PC-9 (cell line): ENCODE results near the gene TMEM134. TPM values are rescaled to one million over a fixed set of nuclear protein-coding genes. Genes with fewer than 3 reads are reported as not detected.

Experiments
- BruUV-seq: library from RNA; stranded (reverse); fragments of 400-500 nt; replicated peaks from 2 replicates; lab custom pipeline; 2021; lab: Mats Ljungman, UMichigan
- CTCF ChIA-PET: fragments of 300-600 bp; sonication (Branson Sonifier 250); formaldehyde crosslinking; loops from one replicate; lab custom pipeline; 2022; ENCODE audit warnings: antibody characterized with exemption; lab: Charles Lee
- POLR2A ChIA-PET: fragments of 300-600 bp; sonication (Branson Sonifier 250); formaldehyde crosslinking; loops from one replicate; lab custom pipeline; 2022; ENCODE audit warnings: antibody characterized with exemption; ENCODE audit not compliant: unreplicated experiment; lab: Charles Lee
- DNase-seq, 2 experiments: peaks; one replicate each; pipeline versions ENCODE4 v3.0.0 to v3.0.0-alpha.2; 2015 to 2022; ENCODE audit warnings: mixed read lengths in 1 of 2
- H2AFZ ChIP-seq: fragments of 200-600 bp; sonication (generic); 2 replicates; pipeline ENCODE4 v1.8.1; 2017; ENCODE audit warnings: antibody characterized with exemption
- H3F3A ChIP-seq: fragments of 200-600 bp; sonication (generic); 2 replicates; pipeline ENCODE4 v1.8.1; 2017; ENCODE audit warnings: antibody characterized with exemption, mild to moderate bottlenecking, low read depth; ENCODE audit not compliant: insufficient read depth
- H3K27ac ChIP-seq: fragments of 200-600 bp; sonication (generic); 2 replicates; pipeline ENCODE4 v1.6.1; 2016; ENCODE audit warnings: mixed run types
- H3K27me3 ChIP-seq: fragments of 200-600 bp; sonication (generic); 2 replicates; pipeline ENCODE4 v1.6.1; 2016; ENCODE audit warnings: low read depth, mixed run types; ENCODE audit not compliant: insufficient read depth
- H3K36me3 ChIP-seq: fragments of 200-600 bp; sonication (generic); 2 replicates; pipeline ENCODE4 v1.6.1; 2016; ENCODE audit warnings: low read depth, mixed run types
- H3K4me1 ChIP-seq: fragments of 200-600 bp; sonication (generic); replicated peaks from 2 replicates; pipeline ENCODE4 v1.6.1; 2016; ENCODE audit warnings: mixed run types; ENCODE audit not compliant: insufficient read depth
- H3K4me2 ChIP-seq: fragments of 200-600 bp; sonication (generic); 2 replicates; pipeline ENCODE4 v1.6.1; 2017; ENCODE audit warnings: mixed run types
- H3K4me3 ChIP-seq: fragments of 200-600 bp; sonication (generic); 2 replicates; pipeline ENCODE4 v1.6.1; 2016; ENCODE audit warnings: mixed run types
- H3K79me2 ChIP-seq: fragments of 200-600 bp; sonication (generic); 2 replicates; pipeline ENCODE4 v1.6.1; 2017; ENCODE audit warnings: low read depth, mixed run types
- H3K9me2 ChIP-seq: fragments of 200-600 bp; sonication (generic); 2 replicates; pipeline ENCODE4 v1.8.1; 2017; ENCODE audit warnings: mild to moderate bottlenecking; ENCODE audit not compliant: insufficient read depth
- H3K9me3 ChIP-seq: fragments of 200-600 bp; sonication (generic); 2 replicates; pipeline ENCODE4 v1.8.1; 2016; ENCODE audit warnings: low read depth; ENCODE audit not compliant: insufficient read depth
- H4K20me1 ChIP-seq: fragments of 200-600 bp; sonication (generic); 2 replicates; pipeline ENCODE4 v1.8.1; 2017; ENCODE audit not compliant: insufficient read depth
- EZH2 ChIP-seq: fragments of 200-600 bp; sonication (generic); IDR thresholded peaks from 2 replicates; pipeline ENCODE4 v1.8.0; 2017; ENCODE audit warnings: antibody characterized with exemption, low read depth
- intact Hi-C: fragments of 100-400 bp; cut with micrococcal nuclease; formaldehyde crosslinking; loops from one replicate; pipeline ENCODE4 v1.10.0; 2022; ENCODE audit not compliant: unreplicated experiment
- total RNA-seq: library from RNA; stranded (reverse); gene quantifications from 2 replicates; pipeline ENCODE4 v1.2.3, GENCODE V29; 2021
- TF ChIP-seq, protein P1 (sequence below): fragments of 200-600 bp; sonication (generic); conservative IDR thresholded peaks from 2 replicates; pipeline ENCODE4 v1.6.1; 2017; ENCODE audit warnings: mixed run types, antibody characterized with exemption, mild to moderate bottlenecking, moderate library complexity

Gene TMEM134
- total RNA-seq, 1 experiment from 2014 or later: 85.7 TPM

DNA sequence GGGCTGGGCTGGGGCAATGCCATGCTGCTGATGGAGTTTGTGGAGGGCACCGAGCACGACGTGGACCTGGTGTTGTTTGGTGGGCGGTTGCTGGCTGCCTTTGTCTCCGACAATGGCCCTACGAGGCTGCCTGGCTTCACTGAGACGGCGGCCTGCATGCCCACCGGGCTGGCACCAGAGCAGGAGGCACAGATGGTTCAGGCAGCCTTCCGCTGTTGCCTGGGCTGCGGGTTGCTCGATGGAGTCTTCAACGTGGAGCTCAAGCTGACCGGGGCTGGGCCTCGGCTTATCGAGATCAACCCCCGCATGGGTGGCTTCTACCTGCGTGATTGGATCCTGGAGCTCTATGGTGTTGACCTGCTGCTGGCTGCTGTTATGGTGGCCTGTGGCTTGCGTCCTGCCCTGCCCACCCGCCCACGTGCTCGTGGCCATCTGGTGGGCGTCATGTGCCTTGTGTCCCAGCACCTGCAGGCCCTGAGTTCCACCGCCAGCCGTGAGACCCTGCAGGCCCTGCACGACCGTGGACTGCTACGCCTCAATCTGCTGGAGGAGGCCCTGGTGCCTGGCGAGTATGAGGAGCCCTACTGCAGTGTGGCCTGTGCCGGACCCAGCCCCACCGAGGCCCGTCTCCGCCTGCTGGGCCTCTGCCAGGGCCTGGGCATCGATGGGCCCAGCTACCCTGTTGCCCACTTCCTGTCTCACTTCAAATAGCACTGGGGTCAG lies 45.0 kb downstream of the TMEM134 start:
- Histone ChIP-seq H4K20me1 (no peaks in the 10 kb centered on the region), H3K79me2 (peaks cover 7% of the 10 kb centered on the region), H3K4me2 (no peak overlapping the region), H3K4me1 (peaks cover 27% of the 10 kb centered on the region), H3F3A (peaks cover 29% of the 10 kb centered on the region; the same call in 1 of the 2 replicates), H3K36me3 (no peaks in the 10 kb centered on the region), H2AFZ (no peak overlapping the region), H3K4me3 (no peak overlapping the region), H3K27ac (no peak overlapping the region), H3K9me2 (no peaks in the 10 kb centered on the region), H3K27me3 (no peaks in the 10 kb centered on the region), H3K9me3 (no peaks in the 10 kb centered on the region)
- ChIA-PET POLR2A (interaction anchor here (0.6 to 0.7 kb wide), 3 partner anchors 18 to 121 kb away, joined by 3 read pairs; partner anchors contain the start of gene SSH3), CTCF (no interaction called here)
- BruUV-seq: no TSS peak
- TF ChIP-seq EZH2: no peak
- TF ChIP-seq, protein P1, sequence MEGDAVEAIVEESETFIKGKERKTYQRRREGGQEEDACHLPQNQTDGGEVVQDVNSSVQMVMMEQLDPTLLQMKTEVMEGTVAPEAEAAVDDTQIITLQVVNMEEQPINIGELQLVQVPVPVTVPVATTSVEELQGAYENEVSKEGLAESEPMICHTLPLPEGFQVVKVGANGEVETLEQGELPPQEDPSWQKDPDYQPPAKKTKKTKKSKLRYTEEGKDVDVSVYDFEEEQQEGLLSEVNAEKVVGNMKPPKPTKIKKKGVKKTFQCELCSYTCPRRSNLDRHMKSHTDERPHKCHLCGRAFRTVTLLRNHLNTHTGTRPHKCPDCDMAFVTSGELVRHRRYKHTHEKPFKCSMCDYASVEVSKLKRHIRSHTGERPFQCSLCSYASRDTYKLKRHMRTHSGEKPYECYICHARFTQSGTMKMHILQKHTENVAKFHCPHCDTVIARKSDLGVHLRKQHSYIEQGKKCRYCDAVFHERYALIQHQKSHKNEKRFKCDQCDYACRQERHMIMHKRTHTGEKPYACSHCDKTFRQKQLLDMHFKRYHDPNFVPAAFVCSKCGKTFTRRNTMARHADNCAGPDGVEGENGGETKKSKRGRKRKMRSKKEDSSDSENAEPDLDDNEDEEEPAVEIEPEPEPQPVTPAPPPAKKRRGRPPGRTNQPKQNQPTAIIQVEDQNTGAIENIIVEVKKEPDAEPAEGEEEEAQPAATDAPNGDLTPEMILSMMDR: no peak
- intact Hi-C loops: no loop called here
- no peak for DNase-seq

DNA sequence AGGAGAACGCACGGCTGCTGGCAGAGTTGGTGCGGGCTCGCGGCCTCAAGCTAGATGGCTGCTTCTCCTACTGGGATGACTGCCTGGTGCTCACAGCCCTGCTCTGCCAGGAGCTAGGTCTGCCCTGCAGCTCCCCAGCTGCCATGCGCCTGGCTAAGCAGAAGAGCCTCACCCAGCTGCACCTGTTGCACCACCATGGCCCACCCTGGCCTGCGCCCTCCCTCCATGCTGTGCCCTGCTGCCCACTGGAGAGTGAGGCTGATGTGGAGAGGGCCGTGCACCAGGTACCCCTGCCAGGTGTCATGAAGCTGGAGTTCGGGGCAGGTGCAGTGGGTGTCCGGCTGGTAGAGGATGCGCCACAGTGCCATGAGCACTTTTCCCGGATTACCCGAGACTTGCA lies 45.6 kb downstream of the TMEM134 start:
- no TSS peak for BruUV-seq
- intact Hi-C loops: no loop called here
- Histone ChIP-seq H3K79me2 (peaks cover 1% of the 10 kb centered on the region), H3K4me3 (no peak overlapping the region), H3K9me3 (no peaks in the 10 kb centered on the region), H3F3A (peaks cover 29% of the 10 kb centered on the region; the same call in 1 of the 2 replicates), H2AFZ (no peak overlapping the region), H3K4me1 (peaks cover 24% of the 10 kb centered on the region), H3K27me3 (no peaks in the 10 kb centered on the region), H3K9me2 (no peaks in the 10 kb centered on the region), H4K20me1 (no peaks in the 10 kb centered on the region), H3K4me2 (no peak overlapping the region), H3K27ac (no peak overlapping the region), H3K36me3 (no peaks in the 10 kb centered on the region)
- ChIA-PET POLR2A (interaction anchor here (0.5 to 0.6 kb wide), 2 partner anchors 18 to 53 kb away, joined by 3 to 6 read pairs; no protein-coding TSS in a partner anchor), CTCF (interaction anchor here (1.0 kb wide), 1 partner anchor 45 kb away, joined by 4 read pairs; the partner anchor contains the start of gene TMEM134)
- no peak for TF ChIP-seq EZH2
- TF ChIP-seq, protein P1: no peak
- DNase-seq: no peak

DNA sequence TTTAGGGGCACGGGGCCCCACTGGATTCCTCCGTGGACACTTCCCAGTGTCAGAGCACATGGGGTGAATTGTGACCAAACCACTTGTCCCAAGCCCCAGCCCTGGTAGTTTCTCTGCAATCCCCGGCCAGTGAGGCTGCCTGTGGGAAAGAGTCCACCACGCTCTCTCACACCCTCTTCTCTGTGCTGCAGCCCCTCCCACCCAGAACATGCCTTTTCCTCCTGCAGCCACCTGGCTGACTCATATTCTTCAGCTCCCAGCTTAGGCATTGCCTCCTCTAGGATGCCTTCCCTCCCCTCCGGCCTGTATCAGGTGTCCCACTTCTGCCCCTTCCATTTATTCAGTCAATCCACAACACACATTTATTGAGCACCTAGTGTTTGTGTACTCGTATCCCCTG lies 46.2 kb downstream of the TMEM134 start:
- H3K27me3 ChIP-seq: no peaks in the 10 kb centered on the region
- no peak overlapping the region for H3K4me3 ChIP-seq
- H3K9me3 ChIP-seq: no peaks in the 10 kb centered on the region
- H3F3A ChIP-seq: peaks cover 30% of the 10 kb centered on the region; the same call in 1 of the 2 replicates
- peak overlapping the region; percentile 47 for H3K4me2 ChIP-seq
- intact Hi-C loops: no loop called here
- no peaks in the 10 kb centered on the region for H4K20me1 ChIP-seq
- no peaks in the 10 kb centered on the region for H3K79me2 ChIP-seq
- ChIA-PET POLR2A (interaction anchor here (0.5 kb wide), 1 partner anchor 52 kb away, joined by 6 read pairs; no protein-coding TSS in a partner anchor), CTCF (interaction anchor here (1.0 kb wide), 1 partner anchor 46 kb away, joined by 4 read pairs; the partner anchor contains the start of gene TMEM134)
- H3K27ac ChIP-seq: peak overlapping the region; percentile 36
- peak; percentile 77 to 81 for DNase-seq
- TF ChIP-seq, protein P1: no peak
- TF ChIP-seq EZH2: no peak
- H3K36me3 ChIP-seq: no peaks in the 10 kb centered on the region
- H3K4me1 ChIP-seq: peaks cover 24% of the 10 kb centered on the region
- no TSS peak for BruUV-seq
- no peak overlapping the region for H2AFZ ChIP-seq
- no peaks in the 10 kb centered on the region for H3K9me2 ChIP-seq
